OCI-LY7 (cell line): ENCODE results near the gene IMPA2.

Source experiments
- EZH2phosphoT487 ChIP-seq: fragments of 200-600 bp; sonication (generic); IDR thresholded peaks from 2 replicates; pipeline ENCODE4 v1.6.1; 2018; ENCODE audit warnings: low read depth, borderline replicate concordance, mild to moderate bottlenecking, mixed run types, antibody characterized with exemption, low read length, moderate library complexity, mixed read lengths
- TF ChIP-seq, protein P1 (sequence below): fragments of 200-600 bp; sonication (generic); conservative IDR thresholded peaks from 2 replicates; pipeline ENCODE4 v1.5.1; 2014; ENCODE audit warnings: mild to moderate bottlenecking, antibody characterized with exemption, low read length, moderate library complexity, mixed read lengths

DNA sequence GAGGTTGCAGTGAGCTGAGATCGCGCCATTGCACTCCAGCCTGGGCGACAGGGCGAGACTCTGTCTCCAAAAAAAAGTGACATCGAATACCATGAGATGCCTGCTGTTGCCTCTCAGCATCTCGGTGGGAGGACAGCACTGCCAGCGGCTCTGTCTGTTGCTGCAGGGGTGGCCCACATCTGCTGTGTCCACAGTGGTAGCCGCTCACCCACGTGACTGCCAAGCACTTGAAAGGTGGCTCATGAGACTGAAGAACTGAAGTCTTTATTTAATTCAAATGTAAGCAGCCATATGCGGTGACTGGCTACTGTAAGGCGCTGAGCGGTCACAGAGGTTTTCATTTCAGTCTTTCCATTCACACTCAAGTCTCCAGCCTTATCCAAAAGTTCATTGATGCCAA, 25.8 kb downstream of the IMPA2 start:
- TF ChIP-seq EZH2phosphoT487 = no peak
- TF ChIP-seq, protein P1, sequence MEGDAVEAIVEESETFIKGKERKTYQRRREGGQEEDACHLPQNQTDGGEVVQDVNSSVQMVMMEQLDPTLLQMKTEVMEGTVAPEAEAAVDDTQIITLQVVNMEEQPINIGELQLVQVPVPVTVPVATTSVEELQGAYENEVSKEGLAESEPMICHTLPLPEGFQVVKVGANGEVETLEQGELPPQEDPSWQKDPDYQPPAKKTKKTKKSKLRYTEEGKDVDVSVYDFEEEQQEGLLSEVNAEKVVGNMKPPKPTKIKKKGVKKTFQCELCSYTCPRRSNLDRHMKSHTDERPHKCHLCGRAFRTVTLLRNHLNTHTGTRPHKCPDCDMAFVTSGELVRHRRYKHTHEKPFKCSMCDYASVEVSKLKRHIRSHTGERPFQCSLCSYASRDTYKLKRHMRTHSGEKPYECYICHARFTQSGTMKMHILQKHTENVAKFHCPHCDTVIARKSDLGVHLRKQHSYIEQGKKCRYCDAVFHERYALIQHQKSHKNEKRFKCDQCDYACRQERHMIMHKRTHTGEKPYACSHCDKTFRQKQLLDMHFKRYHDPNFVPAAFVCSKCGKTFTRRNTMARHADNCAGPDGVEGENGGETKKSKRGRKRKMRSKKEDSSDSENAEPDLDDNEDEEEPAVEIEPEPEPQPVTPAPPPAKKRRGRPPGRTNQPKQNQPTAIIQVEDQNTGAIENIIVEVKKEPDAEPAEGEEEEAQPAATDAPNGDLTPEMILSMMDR = no peak
